Smooth muscle cell (in vitro differentiated cells): ENCODE measurements around the gene KCTD20. TPM values are rescaled to one million over a fixed set of nuclear protein-coding genes. Genes with fewer than 3 reads are reported as not detected.

ENCODE experiments used
- DNase-seq: peaks from one replicate; lab custom pipeline; 2025; ENCODE audit not compliant: unreplicated experiment; lab: John Stamatoyannopoulos, UW
- H2AFZ ChIP-seq: fragments of 200-600 bp; sonication (generic); 2 replicates; pipeline ENCODE4 v1.6.0; 2016; ENCODE audit warnings: antibody characterized with exemption, low read depth, mild to moderate bottlenecking
- H3F3A ChIP-seq: fragments of 200-600 bp; sonication (generic); 2 replicates; pipeline ENCODE4 v1.6.0; 2017; ENCODE audit warnings: antibody characterized with exemption, low read depth
- H3K27ac ChIP-seq: fragments of 200-600 bp; sonication (generic); 2 replicates; pipeline ENCODE4 v1.5.1; 2016; ENCODE audit warnings: low read depth, mild to moderate bottlenecking
- H3K27me3 ChIP-seq: fragments of 200-600 bp; sonication (generic); 2 replicates; pipeline ENCODE4 v1.6.1; 2016; ENCODE audit warnings: low read depth, mild to moderate bottlenecking
- H3K36me3 ChIP-seq: fragments of 200-600 bp; sonication (generic); 2 replicates; pipeline ENCODE4 v1.5.1; 2016; ENCODE audit warnings: low read depth
- H3K4me1 ChIP-seq: fragments of 200-600 bp; sonication (generic); 2 replicates; pipeline ENCODE4 v1.5.1; 2016; ENCODE audit warnings: low read depth
- H3K4me2 ChIP-seq: fragments of 200-600 bp; sonication (generic); 2 replicates; pipeline ENCODE4 v1.6.0; 2016; ENCODE audit warnings: mild to moderate bottlenecking
- H3K4me3 ChIP-seq: fragments of 200-600 bp; sonication (generic); 2 replicates; pipeline ENCODE4 v1.5.1; 2016; ENCODE audit warnings: mild to moderate bottlenecking
- H3K79me2 ChIP-seq: fragments of 200-600 bp; sonication (generic); 2 replicates; pipeline ENCODE4 v1.6.0; 2016; ENCODE audit warnings: low read depth, mild to moderate bottlenecking
- H3K9ac ChIP-seq: fragments of 200-600 bp; sonication (generic); 2 replicates; pipeline ENCODE4 v1.6.0; 2016; ENCODE audit warnings: low read depth
- H3K9me3 ChIP-seq: fragments of 200-600 bp; sonication (generic); replicated peaks from 2 replicates; pipeline ENCODE4 v1.5.1; 2016; ENCODE audit warnings: low read depth
- H4K20me1 ChIP-seq: fragments of 200-600 bp; sonication (generic); 2 replicates; pipeline ENCODE4 v1.6.0; 2016; ENCODE audit warnings: low read depth
- CTCF ChIP-seq: fragments of 200-600 bp; sonication (generic); IDR thresholded peaks from 2 replicates; pipeline ENCODE4 v1.5.1; 2017; ENCODE audit warnings: borderline replicate concordance, mild to moderate bottlenecking, antibody characterized with exemption; ENCODE audit not compliant: insufficient read depth, poor library complexity, severe bottlenecking
- WGBS: methylation state at CpG from one replicate; pipeline ENCODE4 v1.1.7; 2016; ENCODE audit warnings: low lambda C conversion rate; 5-methylcytosine and 5-hydroxymethylcytosine counted together
- polyA plus RNA-seq: library from polyadenylated mRNA; unstranded; fragments of >200 nt; fragmentation: Nextera tagmentation; extraction: Ambion mirVana; gene quantifications from 2 replicates; pipeline ENCODE4 v1.2.1, GENCODE V29; 2016
- small RNA-seq: library from RNA; depleted of rRNA; stranded (forward); fragments of <200 nt; gene quantifications from one replicate; pipeline ENCODE3, GENCODE V24; 2014
- total RNA-seq: library from RNA; depleted of rRNA; stranded (reverse); fragments of >200 nt; gene quantifications from 2 replicates; pipeline ENCODE4 v1.2.3, GENCODE V29; 2014

The KCTD20 gene
- total and polyA plus RNA-seq, 2 experiments from 2014 or later, result 31.3 to 54.9 TPM

- H3K36me3 ChIP-seq, result peaks cover 5% of the 10 kb centered on the region
- peaks cover 81% of the 10 kb centered on the region for H3K79me2 ChIP-seq
- no peaks in the 10 kb centered on the region for H3K9me3 ChIP-seq
- no peaks in the 10 kb centered on the region for H3K4me1 ChIP-seq
- no peak for TF ChIP-seq CTCF
- no peak overlapping the region for H3K9ac ChIP-seq
- H2AFZ ChIP-seq, result no peak overlapping the region
- H3F3A ChIP-seq, result no peaks in the 10 kb centered on the region
- no peak overlapping the region for H3K27ac ChIP-seq
- H3K4me2 ChIP-seq, result no peak overlapping the region
- no peak overlapping the region for H3K4me3 ChIP-seq
- no peak for DNase-seq
- WGBS, result 93% methylated on average over 3 of the region's 3 CpGs
- peaks cover 77% of the 10 kb centered on the region for H4K20me1 ChIP-seq
- no peaks in the 10 kb centered on the region for H3K27me3 ChIP-seq
Observed at GRCh38 chr6:36536873-36537547, 94.2 kb downstream of the KCTD20 start.

GRCh38 chr6:36539814-36540568, 97.2 kb downstream of the KCTD20 start:
- WGBS, result 94% methylated on average over 4 of the region's 4 CpGs
- H3K36me3 ChIP-seq, result peaks cover 5% of the 10 kb centered on the region
- H3K4me1 ChIP-seq, result peaks cover 9% of the 10 kb centered on the region
- H3F3A ChIP-seq, result no peaks in the 10 kb centered on the region
- no peaks in the 10 kb centered on the region for H3K27me3 ChIP-seq
- no peak overlapping the region for H3K4me2 ChIP-seq
- no peak overlapping the region for H2AFZ ChIP-seq
- peaks cover 75% of the 10 kb centered on the region for H4K20me1 ChIP-seq
- DNase-seq, result no peak
- no peak overlapping the region for H3K9ac ChIP-seq
- no peaks in the 10 kb centered on the region for H3K9me3 ChIP-seq
- H3K79me2 ChIP-seq, result peaks cover 83% of the 10 kb centered on the region
- peak; percentile 23 for TF ChIP-seq CTCF
- no peak overlapping the region for H3K4me3 ChIP-seq
- H3K27ac ChIP-seq, result no peak overlapping the region

Small RNA genes lying within 50 kb of the gene (small RNA-seq; reads per million reads assigned to genes)
- not detected for gene RN7SL502P

Other genes with a start within 250 kb of the KCTD20 start
- gene BRPF3, start 246.3 kb upstream of the KCTD20 start, total RNA-seq, result 14.1 and 20.0 TPM in 2 replicates
- 8.9 and 10.8 TPM in 2 replicates for gene BRPF3, start 246.3 kb upstream of the KCTD20 start, polyA plus RNA-seq
- gene PNPLA1, start 172.9 kb upstream of the KCTD20 start, total RNA-seq, result 0.09 TPM in 1 of 2 replicates, not detected in the other
- gene PNPLA1, start 172.9 kb upstream of the KCTD20 start, polyA plus RNA-seq, result not detected in 2 replicates
- not detected in 2 replicates for gene BNIP5, start 106.1 kb upstream of the KCTD20 start, total RNA-seq
- gene BNIP5, start 106.1 kb upstream of the KCTD20 start, polyA plus RNA-seq, result not detected in 2 replicates
- gene ETV7, start 55.3 kb upstream of the KCTD20 start, total RNA-seq, result 0.18 TPM in 1 of 2 replicates, not detected in the other
- gene ETV7, start 55.3 kb upstream of the KCTD20 start, polyA plus RNA-seq, result 0.83 and 1.2 TPM in 2 replicates
- gene PXT1, start 146 bp upstream of the KCTD20 start, total RNA-seq, result not detected in 2 replicates
- gene PXT1, start 146 bp upstream of the KCTD20 start, polyA plus RNA-seq, result not detected in 2 replicates
- gene STK38, start 104.5 kb downstream of the KCTD20 start, total RNA-seq, result 34.6 and 38.3 TPM in 2 replicates
- gene STK38, start 104.5 kb downstream of the KCTD20 start, polyA plus RNA-seq, result 30.8 and 34.5 TPM in 2 replicates
- 158 and 178 TPM in 2 replicates for gene SRSF3, start 151.4 kb downstream of the KCTD20 start, total RNA-seq
- gene SRSF3, start 151.4 kb downstream of the KCTD20 start, polyA plus RNA-seq, result 163 and 179 TPM in 2 replicates
- gene CDKN1A, start 235.7 kb downstream of the KCTD20 start, total RNA-seq, result 859 and 967 TPM in 2 replicates
- gene CDKN1A, start 235.7 kb downstream of the KCTD20 start, polyA plus RNA-seq, result 1,623 and 1,633 TPM in 2 replicates